HG02973 (cell line): ENCODE results near the gene ATP4A.

Source experiments
- ATAC-seq: cut with Tn5 transposase; IDR thresholded peaks from one replicate; pipeline ENCODE4 v1.9.1; 2021; ENCODE audit warnings: moderate library complexity; ENCODE audit not compliant: unreplicated experiment

The ATP4A gene

GRCh38 chr19:35502751-35503150 lies 60.7 kb downstream of the ATP4A start:
- no peak for ATAC-seq

GRCh38 chr19:35501684-35502083 lies 61.8 kb downstream of the ATP4A start:
- ATAC-seq: no peak

- ATAC-seq: no peak
These were observed 62.8 kb downstream of the ATP4A start for GRCh38 chr19:35500611-35501010.
